Stimulated activated CD4-positive, alpha-beta T cell treated with anti-CD3 and anti-CD28 coated beads, Interleukin-12 subunit alpha, Interleukin-12 subunit beta, amount 100 ng/mL, for 24 hours (primary cell): ENCODE data around the gene ETHE1.

ENCODE experiments used
- DNase-seq, 2 experiments: peaks; one replicate each; pipeline ENCODE4 v3.0.0-alpha.2; 2020; ENCODE audit warnings: low read depth in 2 of 2

The ETHE1 gene

GRCh38 chr19:43464134-43464775 is 62.7 kb downstream of the ETHE1 start:
- DNase-seq, result peak; percentile 46 to 69

GRCh38 chr19:43463381-43464133 is 63.4 kb downstream of the ETHE1 start:
- DNase-seq, result peak; percentile 97 to 100

DNA sequence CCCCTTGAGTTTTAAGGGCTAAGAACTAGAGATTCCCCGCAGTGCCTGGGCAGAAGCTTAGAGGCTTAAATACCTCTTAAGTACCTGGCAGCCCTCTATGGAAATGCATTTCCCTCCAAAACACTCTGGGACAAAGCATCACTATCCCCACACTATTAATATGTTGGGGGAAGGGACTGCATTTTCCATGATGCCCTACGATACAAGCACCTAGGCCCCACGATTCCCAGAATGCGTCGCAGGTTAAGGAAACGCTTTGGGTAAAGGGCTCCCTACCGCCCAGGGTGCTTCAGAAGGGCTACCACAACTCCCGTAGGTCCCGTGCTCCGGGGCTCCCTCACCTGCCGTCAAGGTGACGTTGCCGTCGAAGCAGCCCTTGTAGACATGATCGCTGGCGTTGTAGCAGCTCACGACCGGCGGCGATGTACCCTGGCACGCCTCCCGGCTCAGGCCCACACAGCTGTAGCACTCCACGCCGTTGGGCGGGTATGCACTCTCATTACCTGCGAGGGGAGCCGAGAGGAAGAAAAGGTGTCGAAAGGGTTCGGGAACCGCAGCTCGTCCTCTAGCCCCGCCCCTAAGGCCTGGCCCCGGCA is 64.1 kb downstream of the ETHE1 start:
- no peak for DNase-seq

DNA sequence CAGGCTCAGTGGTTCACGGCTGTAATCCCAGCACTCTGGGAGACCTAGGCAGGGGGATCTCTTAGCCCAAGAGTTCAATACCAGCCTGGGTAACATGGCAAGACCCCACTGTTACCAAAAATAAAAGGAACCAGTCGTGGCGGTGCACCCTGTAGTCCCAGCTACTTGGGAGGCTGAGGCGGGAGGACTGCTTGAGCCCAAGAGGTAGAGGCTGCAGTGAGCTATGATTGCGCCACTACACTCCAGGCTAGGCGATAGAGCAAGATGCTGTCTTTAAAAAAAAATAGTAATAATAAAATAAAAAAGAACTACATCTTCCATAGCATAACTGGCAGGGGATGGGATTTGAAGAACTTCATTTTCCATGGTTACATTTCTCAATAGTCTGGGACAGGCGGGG is 64.6 kb downstream of the ETHE1 start:
- DNase-seq, result no peak

- DNase-seq, result no peak
Measured at GRCh38 chr19:43461303-43461702, 65.7 kb downstream of the ETHE1 start.

- no peak for DNase-seq
Measured at GRCh38 chr19:43460362-43461016, 66.5 kb downstream of the ETHE1 start.

DNA sequence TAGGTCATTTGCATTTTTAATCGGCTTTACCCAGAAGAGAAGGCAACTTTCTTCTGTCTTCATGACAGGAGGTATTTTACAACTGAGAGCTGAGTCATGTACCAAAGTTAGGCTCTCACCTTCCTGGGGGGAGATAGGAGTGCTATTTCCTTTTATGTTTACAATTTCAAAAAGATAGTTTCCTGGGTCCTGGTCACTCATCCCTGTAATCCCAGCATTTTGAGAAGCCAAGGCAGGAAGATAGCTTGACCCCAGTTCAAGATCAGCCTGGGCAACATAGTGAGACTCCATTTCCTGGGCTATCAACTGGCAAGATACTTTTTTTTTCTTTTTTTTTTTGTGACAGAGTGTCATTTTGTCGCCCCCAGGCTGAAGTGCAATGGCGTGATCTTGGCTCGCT is 69.2 kb downstream of the ETHE1 start:
- no peak for DNase-seq
